ENCODE results near the gene BLVRA.
A peak's percentile ranks its signal among the peaks of the same experiment; 100 is the strongest.

Gene BLVRA

DNA sequence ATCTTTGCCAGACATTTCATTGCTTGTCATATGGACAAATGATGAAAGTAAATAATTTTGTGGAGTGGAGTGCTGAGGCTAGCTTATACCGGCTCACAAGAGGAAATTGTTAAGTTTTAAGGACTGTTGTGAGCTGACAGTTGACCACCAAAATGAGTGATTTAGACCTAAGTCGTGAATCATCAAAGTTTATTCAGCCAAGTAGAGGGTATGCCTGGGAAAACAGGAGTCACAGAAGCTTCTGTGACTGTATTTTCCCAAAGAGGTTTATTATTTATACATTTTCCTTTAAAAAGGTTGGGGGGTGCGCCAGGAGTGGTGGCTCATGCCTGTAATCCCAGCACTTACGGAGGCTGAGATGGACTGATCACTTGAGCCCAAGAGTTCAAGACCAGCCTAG is 89.0 kb downstream of the BLVRA start:
- no peak for FAIRE-seq
- DNase-seq (ENCODE audit: extremely low spot score, insufficient read length, low read depth) = no peak

- FAIRE-seq = no peak
- DNase-seq (ENCODE audit: extremely low spot score, insufficient read length, low read depth) = no peak
These were observed 90.6 kb downstream of the BLVRA start for GRCh38 chr7:43849047-43849446.

DNA sequence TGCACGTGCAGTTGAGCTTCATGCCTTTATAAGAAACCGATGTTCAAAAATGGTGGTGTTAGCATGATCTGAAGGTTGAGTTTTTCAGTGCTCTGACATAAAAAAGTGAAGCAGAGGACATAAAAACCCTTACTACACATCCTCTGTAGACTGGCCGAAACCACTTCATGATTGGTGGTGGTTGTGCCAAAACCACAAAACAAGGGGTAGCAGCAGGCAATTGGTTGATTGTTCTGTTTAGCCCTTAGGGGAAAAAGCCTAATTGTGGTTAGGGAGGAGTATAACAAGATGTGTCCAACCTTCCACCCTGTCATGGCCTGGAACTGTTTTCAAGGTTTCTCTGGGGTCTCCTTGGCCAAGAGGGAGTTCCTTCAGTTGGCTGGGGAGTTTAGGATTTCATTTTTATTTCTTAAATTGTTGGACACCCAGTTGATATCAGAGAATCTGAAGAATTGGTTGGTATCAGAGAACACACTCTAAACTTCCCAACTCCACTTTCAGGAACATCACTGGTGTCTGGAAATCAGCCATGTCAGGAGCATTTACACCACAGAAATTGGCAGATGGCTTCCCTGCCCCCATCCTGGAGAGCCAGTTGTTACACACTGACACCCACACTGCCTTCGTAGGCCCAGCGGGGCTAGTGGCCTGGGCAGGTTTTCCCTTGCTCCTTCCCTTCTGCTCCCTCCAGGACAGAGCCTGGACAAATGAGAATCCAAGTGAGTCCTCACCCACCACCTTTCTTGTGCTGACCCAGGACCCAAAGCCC is 92.1 kb downstream of the BLVRA start:
- FAIRE-seq (peak; percentile 38), DNase-seq (ENCODE audit: extremely low spot score, insufficient read length, low read depth) (no peak)

- DNase-seq (ENCODE audit: extremely low spot score, insufficient read length, low read depth) (no peak), FAIRE-seq (no peak)
These were observed 93.3 kb downstream of the BLVRA start for GRCh38 chr7:43851805-43852204.

GRCh38 chr7:43855176-43855575 is 96.7 kb downstream of the BLVRA start:
- DNase-seq (ENCODE audit: extremely low spot score, insufficient read length, low read depth) = no peak
- no peak for FAIRE-seq

DNA sequence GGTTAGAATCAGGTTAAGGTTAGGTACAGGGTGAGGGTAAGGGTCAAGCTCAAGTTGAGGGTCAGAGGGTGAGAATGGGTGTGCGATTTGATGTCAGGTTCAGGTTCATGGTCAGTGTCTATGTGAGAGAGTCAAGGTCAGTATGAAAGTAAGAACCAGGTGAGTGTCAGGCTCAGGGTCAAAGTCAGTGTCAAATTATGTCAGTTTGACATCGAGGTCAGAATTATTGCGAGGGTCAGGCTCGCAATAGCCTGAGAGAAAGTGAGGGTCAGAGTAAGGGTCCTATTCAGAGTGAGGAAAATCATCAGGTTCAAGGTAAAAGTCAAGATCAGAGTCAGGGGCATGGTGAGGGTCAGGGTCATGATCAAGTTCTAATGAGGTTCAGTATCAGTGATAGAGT is 97.8 kb downstream of the BLVRA start:
- DNase-seq (ENCODE audit: extremely low spot score, insufficient read length, low read depth) = no peak
- no peak for FAIRE-seq
